HepG2 (cell line): Measurements from ENCODE around the gene TXNDC12. TPM values are rescaled to one million over a fixed set of nuclear protein-coding genes. Genes with fewer than 3 reads are reported as not detected.

Experiments used
- CEBPB ChIP-seq: IDR thresholded peaks from 2 replicates; pipeline ENCODE4 v1.6.1; 2011; ENCODE audit warnings: low read depth, low read length, improper control_type of control experiment, borderline replicate concordance
- FOSL1 ChIP-seq: sonication (generic); formaldehyde crosslinking; IDR thresholded peaks from 2 replicates; pipeline ENCODE4 v1.9.0; 2021; ENCODE audit warnings: missing genetic modification reagents, borderline replicate concordance
- GTF2F1 ChIP-seq: fragments of 150-350 bp; IDR thresholded peaks from 2 replicates; pipeline ENCODE4 v1.6.1; 2014; ENCODE audit warnings: low read length
- HIVEP1 ChIP-seq: sonication (generic); formaldehyde crosslinking; IDR thresholded peaks from 2 replicates; pipeline ENCODE4 v1.4.0; 2020; ENCODE audit warnings: mild to moderate bottlenecking, missing genetic modification reagents
- ISX ChIP-seq: sonication (generic); formaldehyde crosslinking; conservative IDR thresholded peaks from 2 replicates; pipeline ENCODE4 v1.5.0; 2020; ENCODE audit warnings: missing genetic modification reagents
- KDM6A ChIP-seq: IDR thresholded peaks from 2 replicates; pipeline ENCODE4 v1.6.1; 2016; ENCODE audit warnings: low read depth
- LBX2 ChIP-seq: sonication (generic); formaldehyde crosslinking; IDR thresholded peaks from 2 replicates; pipeline ENCODE4 v1.5.0; 2020; ENCODE audit warnings: missing genetic modification reagents, mild to moderate bottlenecking, borderline replicate concordance
- MAF1 ChIP-seq: sonication (generic); formaldehyde crosslinking; IDR thresholded peaks from 2 replicates; pipeline ENCODE4 v1.5.0; 2020; ENCODE audit warnings: missing genetic modification reagents, borderline replicate concordance
- MNT ChIP-seq: fragments of 450-650 bp; IDR thresholded peaks from 2 replicates; pipeline ENCODE4 v1.6.1; 2016
- NCOA5 ChIP-seq: sonication (generic); formaldehyde crosslinking; IDR thresholded peaks from 2 replicates; pipeline ENCODE4 v1.4.0; 2020; ENCODE audit warnings: missing genetic modification reagents
- NFKB2 ChIP-seq: sonication (generic); formaldehyde crosslinking; IDR thresholded peaks from 2 replicates; pipeline ENCODE4 v1.4.0; 2020; ENCODE audit warnings: missing genetic modification reagents, borderline replicate concordance
- PAX8 ChIP-seq: sonication (generic); formaldehyde crosslinking; IDR thresholded peaks from 2 replicates; pipeline ENCODE4 v1.8.0; 2022; ENCODE audit warnings: mild to moderate bottlenecking, missing genetic modification reagents, borderline replicate concordance
- PHF8 ChIP-seq: sonication (generic); formaldehyde crosslinking; IDR thresholded peaks from 2 replicates; pipeline ENCODE4 v1.5.0; 2020; ENCODE audit warnings: missing genetic modification reagents
- PITX1 ChIP-seq: sonication (generic); formaldehyde crosslinking; IDR thresholded peaks from 2 replicates; pipeline ENCODE4 v1.5.1; 2020; ENCODE audit warnings: mild to moderate bottlenecking, missing genetic modification reagents
- SETDB1 ChIP-seq: sonication (generic); formaldehyde crosslinking; IDR thresholded peaks from 2 replicates; pipeline ENCODE4 v1.5.1; 2020; ENCODE audit warnings: missing genetic modification reagents, mild to moderate bottlenecking, borderline replicate concordance
- SOX5 ChIP-seq: IDR thresholded peaks from 2 replicates; pipeline ENCODE4 v1.6.1; 2016; ENCODE audit warnings: borderline replicate concordance
- SOX6 ChIP-seq, 2 experiments: fragments of 450-650 bp in 1 of 2; sonication (generic) in 1 of 2; formaldehyde crosslinking in 1 of 2; IDR thresholded peaks; 2 replicates each; pipeline versions ENCODE4 v1.4.0 to v1.6.1; 2017 to 2020; ENCODE audit warnings: antibody characterized with exemption in 1 of 2, mild to moderate bottlenecking in 1 of 2, missing genetic modification reagents in 1 of 2
- TARDBP ChIP-seq: sonication (generic); formaldehyde crosslinking; IDR thresholded peaks from 2 replicates; pipeline ENCODE4 v1.8.0; 2022; ENCODE audit warnings: mild to moderate bottlenecking, missing genetic modification reagents
- TBX3 ChIP-seq: fragments of 450-650 bp; IDR thresholded peaks from 2 replicates; pipeline ENCODE4 v1.6.1; 2017; ENCODE audit warnings: antibody characterized with exemption, mild to moderate bottlenecking, inconsistent platforms, borderline replicate concordance
- UBTF ChIP-seq: sonication (generic); formaldehyde crosslinking; IDR thresholded peaks from 2 replicates; pipeline ENCODE4 v1.4.0; 2020; ENCODE audit warnings: mild to moderate bottlenecking, missing genetic modification reagents
- YEATS4 ChIP-seq: sonication (generic); formaldehyde crosslinking; IDR thresholded peaks from 2 replicates; pipeline ENCODE4 v1.4.0; 2020; ENCODE audit warnings: missing genetic modification reagents, borderline replicate concordance
- ZNF558 ChIP-seq: sonication (generic); formaldehyde crosslinking; IDR thresholded peaks from 2 replicates; pipeline ENCODE4 v1.9.0; 2022; ENCODE audit warnings: mild to moderate bottlenecking, missing genetic modification reagents, borderline replicate concordance
- ZNF616 ChIP-seq: sonication (generic); formaldehyde crosslinking; IDR thresholded peaks from 2 replicates; pipeline ENCODE4 v1.5.0; 2020; ENCODE audit warnings: low read depth, mild to moderate bottlenecking, missing genetic modification reagents
- ZNF792 ChIP-seq: IDR thresholded peaks from 2 replicates; pipeline ENCODE4 v1.6.1; 2016
- ZNF850 ChIP-seq: sonication (generic); formaldehyde crosslinking; conservative IDR thresholded peaks from 2 replicates; pipeline ENCODE4 v1.9.0; 2021; ENCODE audit warnings: mild to moderate bottlenecking, missing genetic modification reagents
- ZSCAN9 ChIP-seq: IDR thresholded peaks from 2 replicates; pipeline ENCODE4 v1.6.1; 2016; ENCODE audit warnings: borderline replicate concordance
- polyA plus RNA-seq, 8 experiments: library from polyadenylated mRNA; depleted of rRNA in 3 of 8; stranded (reverse) in 7 of 8; unstranded in 1 of 8; fragments of >200 nt; fragmentation: Illumina TruSeq in 4 of 8; extraction: Trizol in 4 of 8; gene quantifications; 2 replicates each; pipeline versions ENCODE4 v1.2.1 to v1.2.3, GENCODE V29; 2011 to 2016; ENCODE audit warnings: low read depth in 4 of 8, missing spikeins in 1 of 8, mixed read lengths in 1 of 8; ENCODE audit not compliant: insufficient read depth in 1 of 8
- total RNA-seq, 5 experiments: library from RNA; depleted of rRNA; stranded (reverse); fragments of >200 nt; fragmentation: Illumina TruSeq; extraction: Trizol; gene quantifications; 2 replicates each; pipeline ENCODE4 v1.2.3, GENCODE V29; 2016; ENCODE audit warnings: low read depth in 1 of 5

The TXNDC12 gene
- total and polyA plus RNA-seq, 2 of the 13 experiments (the other 11 are each of a cell fraction or from before 2014, with no cell fraction given): 65.6 to 67.2 TPM

GRCh38 chr1:52037402-52037814 lies 17.6 kb downstream of the TXNDC12 start (continued):
- TF ChIP-seq UBTF (CRISPR knock-in tag): peak; percentile 41; the same call in 1 of the 2 replicates
- TF ChIP-seq PAX8 (CRISPR knock-in tag): no peak
- TF ChIP-seq NFKB2 (CRISPR knock-in tag): no peak
- TF ChIP-seq LBX2 (CRISPR knock-in tag): no peak
- peak; percentile 90 for TF ChIP-seq TARDBP
- TF ChIP-seq GTF2F1: no peak
- peak; percentile 87 for TF ChIP-seq ZSCAN9 (CRISPR knock-in tag)
- TF ChIP-seq TBX3: peak; percentile 72
- TF ChIP-seq SETDB1 (CRISPR knock-in tag): no peak
- TF ChIP-seq KDM6A (CRISPR knock-in tag): peak; percentile 78; the same call in 1 of the 2 replicates
- no peak for TF ChIP-seq ZNF850 (CRISPR knock-in tag)
- no peak for TF ChIP-seq FOSL1 (CRISPR knock-in tag)
- TF ChIP-seq SOX5 (CRISPR knock-in tag): peak; percentile 99
- TF ChIP-seq ZNF792 (CRISPR knock-in tag): peak; percentile 90
- no peak for TF ChIP-seq PHF8 (CRISPR knock-in tag)
- peak; percentile 65; the same call in 1 of the 2 replicates for TF ChIP-seq YEATS4 (CRISPR knock-in tag)
- peak; percentile 37; the same call in 1 of the 2 replicates for TF ChIP-seq HIVEP1 (CRISPR knock-in tag)
- TF ChIP-seq ZNF616: no peak
- no peak for TF ChIP-seq ZNF558 (CRISPR knock-in tag)
- no peak for TF ChIP-seq MNT
- peak; percentile 77; the same call in 1 of the 2 replicates for TF ChIP-seq MAF1 (CRISPR knock-in tag)
- 0 out of 2 replicates have a peak, but pooled peaks have one; percentile 37 for TF ChIP-seq ISX
- peak; percentile 93 for TF ChIP-seq PITX1 (CRISPR knock-in tag)
- peak; percentile 98 for TF ChIP-seq CEBPB
- no peak for TF ChIP-seq SOX6 (IDR thresholded peaks at IDR 0.05)
- TF ChIP-seq SOX6 (CRISPR knock-in tag; IDR thresholded peaks at IDR 0.05): peak; percentile 100
- TF ChIP-seq NCOA5 (CRISPR knock-in tag): no peak
